WTC11 (cell line): Measurements from ENCODE around the gene CASP2.

Source experiments
- CREM ChIP-seq: sonication (generic); formaldehyde crosslinking; IDR thresholded peaks from 2 replicates; pipeline ENCODE4 v1.8.1; 2022; ENCODE audit warnings: mild to moderate bottlenecking, missing genetic modification reagents, moderate library complexity
- ZBTB21 ChIP-seq: sonication (generic); formaldehyde crosslinking; IDR thresholded peaks from 2 replicates; pipeline ENCODE4 v1.8.1; 2023; ENCODE audit warnings: mild to moderate bottlenecking, missing genetic modification reagents, borderline replicate concordance
- TF ChIP-seq, protein P1 (sequence below): sonication (generic); formaldehyde crosslinking; conservative IDR thresholded peaks from 2 replicates; pipeline ENCODE4 v1.8.1; 2022; ENCODE audit warnings: mild to moderate bottlenecking, missing genetic modification reagents
- TF ChIP-seq, protein P2 (sequence below): fragments of 200-600 bp; IDR thresholded peaks from 2 replicates; pipeline ENCODE4 v1.8.0; 2022; ENCODE audit warnings: antibody characterized with exemption
- TF ChIP-seq, protein P3 (sequence below): sonication (generic); formaldehyde crosslinking; IDR thresholded peaks from 2 replicates; pipeline ENCODE4 v1.8.0; 2022; ENCODE audit warnings: mild to moderate bottlenecking, missing genetic modification reagents

DNA sequence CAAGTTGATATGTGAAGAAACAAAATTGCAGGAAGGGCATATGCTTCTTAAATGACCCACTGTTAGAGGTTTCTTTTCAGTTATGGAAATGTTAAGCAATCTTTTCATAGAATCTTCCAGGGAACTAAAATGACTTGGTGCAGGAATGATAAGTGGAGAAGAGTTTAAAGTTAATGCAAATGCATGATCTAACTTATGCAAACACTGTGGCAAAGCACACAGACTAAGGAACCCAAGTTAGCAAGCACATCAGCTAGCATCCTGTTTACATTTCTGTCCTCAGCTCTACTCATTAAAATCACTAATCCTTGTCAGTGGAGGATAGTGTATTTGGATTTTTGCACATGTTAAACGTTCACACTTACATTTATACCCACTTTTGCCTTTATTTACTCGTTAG is 37.1 kb downstream of the CASP2 start:
- TF ChIP-seq, protein P1, sequence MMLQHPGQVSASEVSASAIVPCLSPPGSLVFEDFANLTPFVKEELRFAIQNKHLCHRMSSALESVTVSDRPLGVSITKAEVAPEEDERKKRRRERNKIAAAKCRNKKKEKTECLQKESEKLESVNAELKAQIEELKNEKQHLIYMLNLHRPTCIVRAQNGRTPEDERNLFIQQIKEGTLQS = no peak
- TF ChIP-seq CREM (CRISPR knock-in tag) (no peak), ZBTB21 (CRISPR knock-in tag) (no peak)
- TF ChIP-seq, protein P2, sequence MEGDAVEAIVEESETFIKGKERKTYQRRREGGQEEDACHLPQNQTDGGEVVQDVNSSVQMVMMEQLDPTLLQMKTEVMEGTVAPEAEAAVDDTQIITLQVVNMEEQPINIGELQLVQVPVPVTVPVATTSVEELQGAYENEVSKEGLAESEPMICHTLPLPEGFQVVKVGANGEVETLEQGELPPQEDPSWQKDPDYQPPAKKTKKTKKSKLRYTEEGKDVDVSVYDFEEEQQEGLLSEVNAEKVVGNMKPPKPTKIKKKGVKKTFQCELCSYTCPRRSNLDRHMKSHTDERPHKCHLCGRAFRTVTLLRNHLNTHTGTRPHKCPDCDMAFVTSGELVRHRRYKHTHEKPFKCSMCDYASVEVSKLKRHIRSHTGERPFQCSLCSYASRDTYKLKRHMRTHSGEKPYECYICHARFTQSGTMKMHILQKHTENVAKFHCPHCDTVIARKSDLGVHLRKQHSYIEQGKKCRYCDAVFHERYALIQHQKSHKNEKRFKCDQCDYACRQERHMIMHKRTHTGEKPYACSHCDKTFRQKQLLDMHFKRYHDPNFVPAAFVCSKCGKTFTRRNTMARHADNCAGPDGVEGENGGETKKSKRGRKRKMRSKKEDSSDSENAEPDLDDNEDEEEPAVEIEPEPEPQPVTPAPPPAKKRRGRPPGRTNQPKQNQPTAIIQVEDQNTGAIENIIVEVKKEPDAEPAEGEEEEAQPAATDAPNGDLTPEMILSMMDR = no peak
- TF ChIP-seq, protein P3, sequence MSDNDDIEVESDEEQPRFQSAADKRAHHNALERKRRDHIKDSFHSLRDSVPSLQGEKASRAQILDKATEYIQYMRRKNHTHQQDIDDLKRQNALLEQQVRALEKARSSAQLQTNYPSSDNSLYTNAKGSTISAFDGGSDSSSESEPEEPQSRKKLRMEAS = no peak
